Right forelimb (tissue), 1 donor: ENCODE results near the gene RELB.

Source experiments
- DNase-seq: peaks from one replicate; pipeline ENCODE4 v3.0.0-alpha.2; 2018

RELB gene

GRCh38 chr19:45063851-45064801 is 62.9 kb downstream of the RELB start:
- DNase-seq = no peak

- no peak for DNase-seq
Observed at GRCh38 chr19:45066921-45067661, 65.8 kb downstream of the RELB start.

GRCh38 chr19:45068041-45068440 is 66.8 kb downstream of the RELB start:
- no peak for DNase-seq

- DNase-seq = no peak
Observed at GRCh38 chr19:45069056-45069455, 67.8 kb downstream of the RELB start.

- DNase-seq = no peak
Observed at GRCh38 chr19:45070214-45070613, 69.0 kb downstream of the RELB start.

- DNase-seq = no peak
Observed at GRCh38 chr19:45070861-45071544, 69.7 kb downstream of the RELB start.

GRCh38 chr19:45071545-45071938 is 70.3 kb downstream of the RELB start:
- no peak for DNase-seq

- no peak for DNase-seq
Observed at GRCh38 chr19:45071969-45072790, 70.9 kb downstream of the RELB start.

- DNase-seq = no peak
Observed at GRCh38 chr19:45074744-45075300, 73.6 kb downstream of the RELB start.

- peak; percentile 65 for DNase-seq
Observed at GRCh38 chr19:45075301-45076028, 74.2 kb downstream of the RELB start.

- peak; percentile 70 for DNase-seq
Observed at GRCh38 chr19:45076029-45076850, 75.0 kb downstream of the RELB start, which contains the start of gene ZNF296. Gene ZNF296 (minus strand): TSS chr19:45076478. CDS start chr19:45076373, 105 bp downstream.

GRCh38 chr19:45076851-45077730 is 75.8 kb downstream of the RELB start:
- DNase-seq = no peak

GRCh38 chr19:45078390-45079062 is 77.3 kb downstream of the RELB start:
- no peak for DNase-seq

- DNase-seq = peak; percentile 88
Observed at GRCh38 chr19:45079063-45079910, 78.0 kb downstream of the RELB start, which contains the start of gene GEMIN7. Gene GEMIN7 (plus strand): TSS chr19:45079260. CDS start chr19:45090115, 10,855 bp downstream.

GRCh38 chr19:45079911-45080370 is 78.7 kb downstream of the RELB start:
- DNase-seq = no peak

GRCh38 chr19:45082170-45082569 is 80.9 kb downstream of the RELB start:
- no peak for DNase-seq

- no peak for DNase-seq
Observed at GRCh38 chr19:45086480-45086879, 85.2 kb downstream of the RELB start.
